ENCODE measurements around the gene TBXA2R.

DNA sequence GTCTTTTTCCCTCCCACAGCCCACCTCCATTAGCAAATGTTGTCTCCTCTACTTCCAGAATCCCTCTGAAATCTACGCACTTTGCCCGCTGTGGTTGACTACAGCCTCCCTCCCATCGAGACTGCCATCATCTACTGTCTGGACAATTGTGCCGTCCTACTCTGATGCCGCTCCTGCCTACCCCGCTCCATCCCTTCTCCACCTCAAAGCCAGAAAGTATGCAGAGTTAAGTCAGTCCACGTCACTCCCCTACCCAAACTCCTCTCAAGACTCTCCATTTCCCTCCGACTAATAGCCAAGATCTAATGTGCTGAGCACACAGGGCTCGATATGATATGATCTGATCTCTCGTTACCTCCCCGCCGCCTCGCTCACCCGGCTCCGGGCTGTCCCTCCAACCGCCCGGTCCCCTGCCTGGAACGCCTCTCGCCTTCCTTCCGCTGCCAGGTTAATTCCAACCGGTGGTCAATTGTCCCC lies 19.4 kb upstream of the TBXA2R start:
- TF ChIP-seq, protein P1, sequence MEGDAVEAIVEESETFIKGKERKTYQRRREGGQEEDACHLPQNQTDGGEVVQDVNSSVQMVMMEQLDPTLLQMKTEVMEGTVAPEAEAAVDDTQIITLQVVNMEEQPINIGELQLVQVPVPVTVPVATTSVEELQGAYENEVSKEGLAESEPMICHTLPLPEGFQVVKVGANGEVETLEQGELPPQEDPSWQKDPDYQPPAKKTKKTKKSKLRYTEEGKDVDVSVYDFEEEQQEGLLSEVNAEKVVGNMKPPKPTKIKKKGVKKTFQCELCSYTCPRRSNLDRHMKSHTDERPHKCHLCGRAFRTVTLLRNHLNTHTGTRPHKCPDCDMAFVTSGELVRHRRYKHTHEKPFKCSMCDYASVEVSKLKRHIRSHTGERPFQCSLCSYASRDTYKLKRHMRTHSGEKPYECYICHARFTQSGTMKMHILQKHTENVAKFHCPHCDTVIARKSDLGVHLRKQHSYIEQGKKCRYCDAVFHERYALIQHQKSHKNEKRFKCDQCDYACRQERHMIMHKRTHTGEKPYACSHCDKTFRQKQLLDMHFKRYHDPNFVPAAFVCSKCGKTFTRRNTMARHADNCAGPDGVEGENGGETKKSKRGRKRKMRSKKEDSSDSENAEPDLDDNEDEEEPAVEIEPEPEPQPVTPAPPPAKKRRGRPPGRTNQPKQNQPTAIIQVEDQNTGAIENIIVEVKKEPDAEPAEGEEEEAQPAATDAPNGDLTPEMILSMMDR (IDR thresholded peaks at IDR 0.05; ENCODE audit: low read length), result no peak
- TF ChIP-seq EZH2 (IDR thresholded peaks at IDR 0.05; ENCODE audit: borderline replicate concordance, low read length), result no peak

Measured in OCI-LY1 (cell line).